8988T (cell line): ENCODE measurements around the gene ABHD2.
A peak's percentile ranks its signal among the peaks of the same experiment; 100 is the strongest.
"Not testable (repeated sequence)": the region's sequence is repeated elsewhere in the genome, so short reads cannot be mapped to it uniquely, and the experiment has no call there.

ENCODE experiments used
- DNase-seq: peaks from one replicate; pipeline ENCODE4 v3.0.0; 2011

Gene ABHD2

DNA sequence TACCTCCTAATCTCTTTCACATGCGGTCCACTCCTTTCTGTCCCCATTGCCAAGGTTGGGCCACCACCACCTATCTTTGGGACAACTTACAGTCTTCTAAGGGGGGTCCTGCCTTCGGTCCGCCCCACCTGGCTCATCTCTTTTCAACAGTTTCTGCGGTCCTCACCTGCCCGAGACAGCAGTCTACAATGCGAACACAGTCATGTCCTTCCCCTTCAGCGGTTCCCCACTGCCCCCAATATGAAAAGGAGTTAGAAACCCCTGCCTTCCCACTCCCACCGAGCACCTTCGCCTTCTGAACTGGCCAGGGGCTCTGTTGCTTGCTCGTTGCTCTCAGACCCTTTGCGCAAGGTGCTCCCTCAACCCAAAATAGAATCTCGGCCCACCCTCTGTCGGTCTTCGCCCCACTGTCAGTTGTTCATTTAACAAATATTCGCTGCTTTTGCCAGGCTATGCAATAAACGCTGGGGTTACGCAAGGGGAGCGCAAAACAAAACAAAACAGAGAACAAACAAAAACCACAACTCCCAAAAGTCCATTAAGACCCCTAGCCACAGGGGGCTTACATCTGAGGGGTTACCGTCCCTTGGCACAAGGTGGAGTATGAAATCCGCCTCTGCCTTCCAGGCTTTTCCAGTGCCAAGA, 154.9 kb downstream of the ABHD2 start:
- no peak for DNase-seq

DNA sequence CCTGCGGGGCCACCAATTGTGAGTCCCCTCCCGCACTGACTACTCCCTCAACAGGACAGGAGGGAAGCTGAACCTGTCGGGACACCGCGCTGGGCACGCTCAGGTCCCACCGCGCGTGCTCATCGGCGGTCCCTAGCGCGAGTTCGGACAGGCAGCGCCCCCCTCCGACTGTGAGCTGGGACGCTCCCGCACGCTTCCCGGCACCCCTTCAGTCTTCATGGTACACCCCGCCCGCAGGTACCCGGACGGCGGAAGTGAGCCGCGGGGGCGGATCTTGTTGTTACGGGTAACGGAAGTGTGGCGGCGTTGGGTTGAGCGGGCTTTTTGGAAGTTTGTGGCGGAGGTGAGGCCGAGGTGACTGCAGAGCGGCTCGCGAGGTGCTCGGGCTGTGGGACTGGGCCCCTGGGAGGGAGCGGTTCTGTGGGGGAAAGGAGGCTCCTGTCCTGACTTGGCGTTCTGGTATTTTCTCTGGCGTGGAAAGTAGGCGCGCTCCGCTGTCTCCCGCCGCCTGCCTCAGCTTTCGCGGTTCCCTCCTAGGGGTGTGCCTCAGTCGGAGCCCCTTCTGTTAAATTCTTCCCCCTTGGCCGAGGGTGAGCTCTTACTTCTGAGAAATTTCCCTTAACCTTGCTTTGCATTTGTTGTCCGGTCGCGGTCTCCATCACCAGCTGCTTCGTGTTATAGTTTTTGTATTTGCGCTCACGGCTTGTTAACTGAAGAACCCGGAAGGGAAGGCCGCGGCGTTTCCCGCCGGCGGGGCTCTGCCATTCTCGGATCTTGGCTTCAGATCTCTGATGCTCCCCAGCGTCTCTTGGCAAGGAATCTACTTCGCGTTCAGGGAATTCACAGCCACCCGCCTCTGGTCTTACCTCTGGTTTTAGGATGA, 155.7 kb downstream of the ABHD2 start, which contains the start of gene FANCI:
FANCI (plus strand) TSS at position 289 of the 883 bp plus-strand sequence. CDS start 3,669 bp downstream, outside the sequence.
- DNase-seq, result peak; percentile 75

DNA sequence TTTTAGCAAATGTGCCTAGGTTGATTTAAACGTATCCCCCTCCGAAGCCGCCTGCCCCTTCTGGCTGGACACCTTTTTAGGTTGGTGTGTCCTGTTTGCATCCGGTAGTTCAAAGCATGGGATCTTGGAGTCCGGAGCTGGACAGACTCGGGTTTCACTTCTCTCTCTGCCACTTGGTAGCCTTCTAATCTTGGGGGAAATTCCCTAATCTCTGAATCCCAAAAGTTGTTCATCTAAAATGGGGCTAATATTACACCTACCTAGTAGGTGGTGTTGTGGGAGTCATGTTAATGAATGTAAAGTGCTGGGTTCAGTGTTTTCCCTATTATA, 156.3 kb downstream of the ABHD2 start:
- DNase-seq, result no peak

DNA sequence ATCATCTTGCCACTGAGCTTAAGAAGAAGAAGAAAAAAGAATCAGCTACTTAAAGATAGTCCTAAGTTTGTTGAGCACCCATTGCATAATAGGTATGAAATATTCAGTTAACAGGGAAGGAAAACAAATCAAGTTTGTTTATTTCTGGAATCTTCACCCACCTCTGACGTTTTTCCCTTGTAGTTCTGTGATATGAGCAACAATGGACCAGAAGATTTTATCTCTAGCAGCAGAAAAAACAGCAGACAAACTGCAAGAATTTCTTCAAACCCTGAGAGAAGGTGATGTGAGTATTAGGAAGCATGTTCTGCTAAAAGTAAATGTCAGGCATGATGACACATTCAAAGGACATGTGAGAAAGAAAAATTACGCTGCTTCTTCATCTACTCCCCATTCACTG, 159.2 kb downstream of the ABHD2 start:
- DNase-seq, result no peak

DNA sequence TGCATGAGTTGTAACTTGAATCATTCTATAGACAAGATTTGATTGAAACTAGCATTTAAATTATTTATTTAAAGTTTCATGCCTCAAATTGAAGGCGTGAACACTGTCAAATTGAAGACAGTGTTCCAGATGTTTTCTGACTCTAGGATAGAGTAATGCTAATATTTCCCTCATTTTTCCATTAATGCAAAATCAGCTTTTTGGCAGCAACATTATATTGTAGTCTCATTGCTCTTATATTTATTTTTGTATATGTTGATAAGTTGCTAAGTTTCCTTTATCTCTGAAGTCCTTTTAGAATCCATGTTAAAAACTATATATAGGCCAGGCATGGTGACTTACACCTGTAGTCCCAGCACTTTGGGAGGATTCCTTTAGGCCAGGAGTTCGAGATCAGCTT, 160.3 kb downstream of the ABHD2 start:
- DNase-seq, result no peak

DNA sequence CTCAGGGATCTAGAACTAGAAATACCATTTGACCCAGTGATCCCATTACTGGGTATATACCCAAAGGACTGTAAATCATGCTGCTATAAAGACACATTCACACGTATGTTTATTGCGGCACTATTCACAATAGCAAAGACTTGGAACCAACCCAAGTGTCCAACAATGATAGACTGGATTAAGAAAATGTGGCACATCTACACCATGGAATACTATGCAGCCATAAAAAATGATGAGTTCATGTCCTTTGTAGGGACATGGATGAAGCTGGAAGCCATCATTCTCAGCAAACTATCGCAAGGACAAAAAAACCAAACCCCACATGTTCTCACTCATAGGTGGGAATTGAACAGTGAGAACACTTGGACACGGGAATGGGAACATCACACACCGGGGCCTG, 161.9 kb downstream of the ABHD2 start:
- DNase-seq, result not testable (repeated sequence)
